Iris pigment epithelial cell (primary cell): ENCODE measurements around the gene PALM2AKAP2.

Experiments used
- DNase-seq: peaks from one replicate; pipeline ENCODE4 v3.0.0-alpha.2; 2011; ENCODE audit warnings: low read depth

Gene PALM2AKAP2

DNA sequence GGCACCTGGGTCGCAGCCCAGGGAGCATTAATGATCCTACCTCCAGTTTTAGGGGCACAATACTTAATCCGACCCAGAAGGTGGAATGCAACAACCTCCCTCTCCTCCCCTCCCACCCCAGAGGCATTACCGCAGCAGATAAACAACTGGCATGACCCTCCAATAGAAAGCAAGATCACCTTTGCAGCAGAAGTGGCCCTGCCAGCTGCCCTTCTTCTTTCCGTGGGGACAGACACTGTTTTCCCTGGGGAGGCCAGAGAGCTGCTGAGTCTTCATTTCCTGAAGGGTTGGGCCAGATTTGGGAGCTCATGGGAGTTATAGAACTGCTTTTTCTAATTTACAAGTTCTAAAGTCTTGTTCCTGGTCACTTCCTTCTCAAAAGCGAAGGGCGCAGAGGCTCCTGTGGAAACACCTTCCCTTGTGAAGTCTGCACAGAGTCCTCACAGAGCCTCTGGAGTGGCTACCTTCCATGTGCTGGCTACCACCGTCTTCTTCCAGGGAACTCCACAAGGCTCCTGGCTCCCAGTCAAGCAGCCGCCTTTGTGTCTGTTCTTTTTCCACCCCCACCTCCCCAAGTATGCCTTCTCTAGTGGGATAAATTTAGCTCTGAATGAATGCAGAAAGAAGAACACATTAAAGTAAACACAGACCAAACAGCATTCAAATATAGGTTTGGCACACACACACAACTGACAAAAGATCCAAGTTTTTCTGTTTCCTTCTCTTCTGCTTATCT, 8.0 kb upstream of the PALM2AKAP2 start:
- peak; percentile 34 for DNase-seq

GRCh38 chr9:109775516-109775915, 4.5 kb upstream of the PALM2AKAP2 start:
- peak; percentile 57 for DNase-seq

DNA sequence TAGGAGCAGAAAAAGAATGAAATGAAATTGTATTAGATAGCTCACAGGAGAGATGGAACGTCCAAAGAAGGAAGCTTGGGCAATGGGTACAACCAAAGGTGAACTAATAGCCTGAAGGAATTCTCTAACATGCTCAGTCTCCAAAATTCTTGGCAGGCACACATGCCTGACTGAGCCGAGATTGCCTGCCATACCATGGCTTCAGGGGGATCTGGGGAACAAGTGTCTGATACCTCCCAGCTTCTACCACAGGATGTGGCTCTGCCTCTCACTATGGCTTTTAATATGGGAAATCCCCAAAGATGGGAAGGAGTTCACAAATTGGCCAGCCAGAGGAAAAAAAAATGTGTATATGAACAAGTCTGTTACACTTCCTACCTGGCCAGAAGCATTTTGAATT, 3.6 kb upstream of the PALM2AKAP2 start:
- DNase-seq: no peak

DNA sequence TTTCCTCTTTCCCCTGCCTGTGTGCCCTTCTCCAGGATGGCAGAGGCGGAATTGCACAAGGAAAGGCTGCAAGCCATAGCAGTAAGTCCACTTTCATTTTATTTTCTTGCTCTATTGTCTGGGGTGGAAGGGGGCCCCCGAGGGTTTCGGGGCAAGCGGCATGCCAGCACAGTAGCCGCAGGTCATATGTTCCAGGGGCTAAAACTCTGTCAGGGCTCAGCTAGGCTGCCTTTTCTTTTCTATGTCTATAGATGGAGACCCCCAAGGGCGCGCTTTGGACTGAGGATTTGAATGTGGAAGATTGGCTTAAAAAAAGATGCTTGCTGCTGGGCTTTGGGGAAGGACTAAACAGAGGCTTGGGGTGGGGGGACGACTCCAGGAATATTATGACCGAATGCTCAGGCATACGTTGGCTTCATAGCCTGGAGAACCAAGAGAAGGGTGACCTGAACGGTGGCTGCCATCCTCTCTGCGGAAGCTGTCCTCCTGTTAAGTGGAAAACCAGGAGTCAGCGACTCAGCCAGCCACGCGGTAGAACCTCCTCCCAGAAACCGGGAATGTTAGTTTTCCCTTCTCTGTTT, 545 bp downstream of the PALM2AKAP2 start:
- DNase-seq: peak; percentile 21

- no peak for DNase-seq
These were observed 1.1 kb downstream of the PALM2AKAP2 start for GRCh38 chr9:109781086-109781485.

GRCh38 chr9:109781541-109782197, 1.7 kb downstream of the PALM2AKAP2 start:
- DNase-seq: no peak

GRCh38 chr9:109787735-109788134, 7.7 kb downstream of the PALM2AKAP2 start:
- DNase-seq: no peak

- DNase-seq: no peak
These were observed 9.6 kb downstream of the PALM2AKAP2 start for GRCh38 chr9:109789556-109789955.

DNA sequence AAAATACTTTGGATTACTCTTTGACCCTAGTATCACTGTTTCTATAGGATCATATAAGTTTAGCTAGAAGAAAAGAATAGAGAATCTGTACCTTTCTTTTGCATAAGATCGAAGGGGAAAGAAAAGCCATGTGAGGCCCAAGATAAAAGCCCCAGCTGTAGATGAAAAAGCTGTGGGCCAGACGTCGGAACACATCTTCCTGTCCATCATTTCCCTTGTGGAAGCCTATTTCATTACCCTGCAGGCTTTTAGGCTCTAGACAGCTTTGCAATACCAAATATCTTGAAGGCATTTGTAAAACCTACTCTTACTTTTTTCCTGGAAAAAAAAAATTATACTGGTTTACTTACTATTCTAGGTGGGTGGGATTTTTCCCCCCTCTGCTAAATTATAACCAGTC, 10.0 kb downstream of the PALM2AKAP2 start:
- DNase-seq: no peak

- DNase-seq: no peak
These were observed 11.1 kb downstream of the PALM2AKAP2 start for GRCh38 chr9:109791003-109791677.

- DNase-seq: no peak
These were observed 11.7 kb downstream of the PALM2AKAP2 start for GRCh38 chr9:109791747-109792146.

GRCh38 chr9:109792951-109793546, 13.1 kb downstream of the PALM2AKAP2 start:
- DNase-seq: peak; percentile 92

GRCh38 chr9:109793921-109794320, 13.9 kb downstream of the PALM2AKAP2 start:
- DNase-seq: no peak

GRCh38 chr9:109794361-109795012, 14.5 kb downstream of the PALM2AKAP2 start:
- DNase-seq: peak; percentile 54

- no peak for DNase-seq
These were observed 15.6 kb downstream of the PALM2AKAP2 start for GRCh38 chr9:109795613-109796012.

GRCh38 chr9:109796078-109796477, 16.1 kb downstream of the PALM2AKAP2 start:
- no peak for DNase-seq

DNA sequence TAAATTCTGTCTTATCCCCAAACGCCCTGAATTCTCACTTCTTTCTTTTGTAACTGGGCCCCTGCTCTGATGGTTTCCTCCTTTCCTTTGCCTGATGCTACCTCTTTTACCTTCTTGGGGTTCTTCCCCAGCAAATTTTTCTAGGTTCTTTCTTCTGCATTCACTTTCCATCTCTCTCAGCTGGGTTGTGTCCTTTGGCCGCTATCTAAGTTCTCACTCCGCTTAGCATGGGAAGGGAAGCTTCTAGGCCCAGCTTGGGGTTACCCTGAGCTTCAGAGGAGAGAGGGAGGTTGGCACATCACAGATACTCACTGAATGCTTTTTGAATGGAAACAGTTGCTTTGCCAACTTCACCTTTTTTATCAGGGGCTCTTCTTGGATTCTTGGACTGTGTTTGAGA, 17.0 kb downstream of the PALM2AKAP2 start:
- DNase-seq: no peak

DNA sequence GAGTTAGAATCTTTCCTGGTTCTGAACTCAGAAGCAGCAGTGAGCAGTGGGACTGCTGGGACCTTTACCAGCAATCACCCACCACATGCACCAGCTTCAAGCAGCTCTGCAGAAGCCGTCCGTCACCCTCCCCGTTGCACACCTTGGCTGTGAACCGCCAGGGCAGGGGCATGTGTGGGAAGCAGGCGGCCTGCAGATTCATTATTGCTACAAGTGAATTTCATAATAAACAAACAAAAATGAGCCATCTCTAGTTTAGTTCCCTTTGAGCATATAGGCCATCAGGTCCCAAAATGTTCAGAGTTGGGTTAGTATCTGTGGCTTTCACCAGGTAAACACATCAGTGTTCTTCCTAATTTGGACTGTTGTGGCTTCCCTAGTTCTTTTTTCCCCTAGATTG, 17.5 kb downstream of the PALM2AKAP2 start:
- no peak for DNase-seq

DNA sequence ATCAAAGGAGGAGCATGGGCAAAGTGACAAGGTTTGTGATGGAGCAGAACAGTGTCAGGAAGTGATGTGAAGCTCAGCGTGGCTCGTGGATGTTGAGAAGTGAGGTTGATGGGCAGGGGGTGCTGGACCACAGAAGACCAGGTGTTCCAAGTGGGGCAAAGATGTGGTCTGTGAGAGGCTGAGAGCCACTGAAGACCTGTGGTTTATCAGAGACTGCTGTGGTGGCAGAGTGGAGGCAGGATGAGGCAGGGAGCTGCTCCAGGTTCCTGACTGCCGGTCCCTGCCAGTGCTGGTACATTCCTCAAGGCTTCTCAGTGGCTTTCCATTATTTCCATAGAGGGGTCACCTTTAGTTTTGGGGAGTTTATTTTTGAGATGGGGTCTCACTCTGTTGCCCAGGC, 19.1 kb downstream of the PALM2AKAP2 start:
- no peak for DNase-seq

DNA sequence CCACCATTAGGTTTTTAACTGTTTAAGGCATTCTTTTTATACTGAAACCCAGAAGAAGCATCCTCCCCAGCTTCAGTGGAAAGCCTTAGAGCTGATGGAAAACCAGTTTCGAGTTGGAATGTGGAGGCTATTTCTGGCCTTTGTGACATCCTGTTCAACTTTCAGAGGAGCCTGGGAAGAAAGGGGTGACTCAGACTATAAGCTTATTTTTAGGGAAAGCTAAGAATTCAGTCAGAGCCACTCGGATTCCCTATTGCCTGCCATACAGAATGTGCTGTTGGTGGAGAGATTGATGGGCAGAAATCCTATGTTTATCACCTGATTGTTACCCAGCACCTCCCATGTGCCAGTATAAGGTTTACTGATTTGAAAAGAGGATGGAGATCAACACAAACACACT, 19.8 kb downstream of the PALM2AKAP2 start:
- DNase-seq: peak; percentile 59

- DNase-seq: no peak
These were observed 21.5 kb downstream of the PALM2AKAP2 start for GRCh38 chr9:109801484-109801883.

- DNase-seq: no peak
These were observed 22.5 kb downstream of the PALM2AKAP2 start for GRCh38 chr9:109802491-109802890.
